CD1c-positive myeloid dendritic cell (primary cell): ENCODE measurements around the gene EYA2.
A peak's percentile ranks its signal among the peaks of the same experiment; 100 is the strongest.
"Not testable (repeated sequence)": the region's sequence is repeated elsewhere in the genome, so short reads cannot be mapped to it uniquely, and the experiment has no call there.

Experiments used
- DNase-seq: peaks from one replicate; pipeline ENCODE4 v3.0.0-alpha.2; 2016; ENCODE audit errors: extremely low spot score

Gene EYA2

DNA sequence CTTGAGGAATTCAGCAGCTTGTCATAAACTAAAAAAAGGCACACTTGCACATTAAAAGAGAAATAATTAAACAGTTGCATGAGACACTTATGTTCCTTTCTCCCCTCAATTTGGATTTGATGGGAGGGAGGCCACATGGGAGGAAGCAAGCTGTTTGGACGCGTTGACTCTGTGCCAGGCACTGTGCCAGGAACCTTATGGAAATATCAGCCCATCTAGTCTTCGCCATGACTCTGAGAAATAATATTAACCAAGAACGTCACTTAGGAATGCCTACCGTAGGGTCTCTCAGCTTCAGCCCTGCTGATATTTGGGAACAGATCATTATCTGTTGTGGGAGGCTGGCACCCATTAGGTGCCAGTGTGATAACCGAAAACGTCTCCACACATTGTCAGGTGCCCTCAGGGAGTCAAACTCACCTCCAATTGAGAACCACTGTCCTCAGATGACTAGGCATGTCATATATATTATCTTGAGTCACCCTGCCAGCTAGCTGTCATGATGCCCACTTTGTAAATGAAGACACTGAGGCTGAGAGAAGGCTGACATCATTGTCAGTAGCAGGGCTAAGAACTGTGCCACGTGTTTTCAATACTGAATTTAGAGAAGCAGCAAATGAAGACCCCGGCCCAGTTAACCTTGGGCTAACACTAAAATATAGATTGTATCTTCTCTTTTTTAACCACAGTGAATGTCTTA, 36.1 kb downstream of the EYA2 start:
- no peak for DNase-seq

DNA sequence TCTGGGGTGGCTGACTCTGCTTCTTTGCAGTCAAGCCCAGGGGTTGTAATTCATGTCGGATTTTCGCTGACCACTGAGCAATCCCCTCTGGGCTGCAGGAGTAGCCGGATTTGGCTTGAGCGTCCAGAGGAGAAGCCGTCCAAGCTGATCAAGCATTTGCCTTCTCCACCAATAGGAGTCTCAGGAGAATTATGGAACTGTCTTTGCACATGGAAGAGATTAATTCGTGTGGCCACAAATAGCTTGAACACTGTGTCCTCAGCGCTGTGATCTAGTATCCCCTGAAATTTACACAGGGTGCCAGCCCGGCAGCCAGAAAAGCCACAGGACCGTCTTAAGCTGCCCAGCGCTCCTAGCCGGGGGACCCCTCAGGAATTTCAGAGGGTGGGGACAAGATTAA, 37.1 kb downstream of the EYA2 start:
- no peak for DNase-seq

DNA sequence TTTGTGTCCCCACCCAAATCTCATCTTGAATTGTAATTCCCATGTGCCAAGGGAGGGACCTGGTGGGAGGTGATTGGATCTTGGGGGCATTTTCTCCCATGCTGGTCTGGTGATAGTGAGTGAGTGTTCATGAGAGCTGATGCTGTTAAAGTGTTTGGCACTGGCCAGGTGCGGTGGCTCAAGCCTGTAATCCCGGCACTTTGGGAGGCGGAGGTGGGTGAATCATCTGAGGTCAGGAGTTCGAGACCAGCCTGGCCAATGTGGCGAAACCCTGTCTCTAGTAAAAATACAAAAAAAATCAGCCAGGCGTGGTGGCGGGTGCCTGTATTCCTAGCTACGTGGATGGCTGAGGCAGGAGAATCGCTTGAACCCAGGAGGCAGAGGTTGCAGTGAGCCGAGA, 37.8 kb downstream of the EYA2 start:
- DNase-seq: not testable (repeated sequence)

DNA sequence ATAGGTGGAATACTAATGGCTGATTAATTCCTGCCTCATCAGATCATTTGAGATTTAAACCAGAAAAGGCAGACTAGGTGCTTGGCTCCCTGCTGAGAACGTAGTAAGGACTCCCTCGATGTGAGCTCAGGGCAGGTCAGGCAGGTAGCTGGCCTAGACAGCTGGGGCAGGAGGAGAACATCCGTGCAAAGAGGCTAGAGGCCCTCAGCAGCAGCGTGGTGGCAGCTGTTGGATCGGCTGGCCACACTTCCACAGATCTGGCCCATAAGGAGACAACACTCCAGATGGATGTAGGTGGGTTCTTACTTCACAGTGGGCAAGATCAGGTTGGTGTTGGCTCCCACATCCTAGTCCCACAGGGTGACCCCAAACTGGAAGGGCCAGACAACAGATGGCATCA, 38.5 kb downstream of the EYA2 start:
- DNase-seq: no peak

DNA sequence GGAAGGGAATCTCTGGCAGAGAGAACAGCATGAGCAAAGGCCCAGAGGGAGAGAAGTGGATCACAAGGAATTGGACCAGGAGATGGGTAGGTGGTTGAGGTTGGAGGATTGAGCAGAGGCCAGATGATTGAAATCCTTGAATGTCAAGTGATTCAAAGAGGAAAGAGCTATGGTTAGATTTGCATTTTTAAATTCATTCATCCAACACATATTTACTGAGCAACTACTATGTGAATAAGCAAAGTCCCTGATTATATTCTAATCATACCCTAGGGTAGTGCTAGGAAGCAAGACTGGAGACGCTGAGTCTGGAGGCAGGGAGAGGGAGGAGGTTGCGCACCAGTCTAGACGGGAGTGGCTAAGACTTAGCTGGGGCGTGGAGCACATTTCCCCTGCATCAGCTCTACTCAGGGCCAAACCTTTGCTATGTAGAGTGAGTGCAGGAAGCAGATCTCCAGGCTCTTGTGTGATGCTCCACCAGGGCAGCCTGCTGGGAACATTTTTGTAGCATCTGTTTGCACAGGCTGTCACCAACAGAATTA, 40.2 kb downstream of the EYA2 start:
- no peak for DNase-seq

DNA sequence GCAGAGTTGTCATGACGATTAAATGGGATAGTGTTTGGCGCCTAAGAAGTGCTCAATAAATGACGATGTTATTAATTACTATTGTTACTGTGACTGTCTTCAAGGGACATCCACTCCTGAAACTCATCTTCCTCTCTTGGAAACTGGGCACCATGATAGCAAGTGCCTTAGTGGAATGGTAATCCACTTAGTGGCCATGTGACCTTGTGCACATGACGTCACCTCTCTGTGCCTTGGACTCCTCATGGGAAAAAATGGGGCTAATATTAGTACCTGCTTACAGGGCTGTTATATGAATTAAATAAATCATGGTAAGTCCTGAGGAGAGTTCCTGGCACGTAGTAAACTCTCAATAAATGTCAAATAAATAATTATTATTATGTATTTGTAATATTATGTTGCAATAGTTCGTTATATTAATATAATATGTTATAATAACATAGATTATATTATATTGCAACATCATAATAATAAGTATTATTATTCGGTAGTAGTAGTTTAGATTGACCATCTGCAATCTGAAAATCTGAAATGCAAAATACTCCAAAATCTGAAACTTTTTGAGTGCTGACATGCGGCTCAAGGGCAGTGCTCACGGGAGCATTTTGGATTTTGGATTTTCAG, 40.9 kb downstream of the EYA2 start:
- no peak for DNase-seq

DNA sequence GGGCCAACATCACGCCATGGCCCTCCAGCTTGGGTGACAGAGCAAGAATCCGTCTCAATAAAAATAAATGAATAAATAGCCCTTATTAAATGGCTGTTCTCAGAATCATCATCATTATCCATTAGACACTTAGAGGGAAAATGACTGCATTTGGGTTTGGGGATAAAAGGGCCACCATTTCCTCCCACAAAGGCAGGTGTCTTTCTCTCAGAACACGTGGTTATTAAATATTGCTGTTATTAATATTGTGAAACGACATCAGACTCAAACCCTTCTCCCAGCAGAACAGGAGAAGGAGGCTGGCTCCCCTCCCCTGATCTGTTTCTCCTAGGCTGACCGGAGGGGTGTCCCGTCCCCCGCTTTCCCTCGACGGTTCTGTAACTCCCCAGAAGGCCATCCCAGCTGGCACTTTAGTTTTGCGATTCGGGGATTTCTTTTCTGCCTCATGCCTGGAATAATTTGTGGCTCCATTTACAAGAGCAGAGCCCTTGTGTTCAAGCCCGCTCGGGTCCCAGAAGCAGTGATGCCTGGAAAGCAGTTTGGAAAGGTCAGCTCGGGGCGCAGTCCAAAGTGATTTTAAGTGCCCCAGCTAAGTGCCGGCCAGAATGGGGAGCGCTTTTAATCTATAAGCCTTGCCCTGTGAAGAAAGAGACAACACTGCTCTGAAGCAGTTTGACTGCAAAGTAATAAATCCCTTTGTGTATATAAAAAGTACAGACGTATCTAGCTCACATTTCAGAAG, 41.9 kb downstream of the EYA2 start:
- no peak for DNase-seq

DNA sequence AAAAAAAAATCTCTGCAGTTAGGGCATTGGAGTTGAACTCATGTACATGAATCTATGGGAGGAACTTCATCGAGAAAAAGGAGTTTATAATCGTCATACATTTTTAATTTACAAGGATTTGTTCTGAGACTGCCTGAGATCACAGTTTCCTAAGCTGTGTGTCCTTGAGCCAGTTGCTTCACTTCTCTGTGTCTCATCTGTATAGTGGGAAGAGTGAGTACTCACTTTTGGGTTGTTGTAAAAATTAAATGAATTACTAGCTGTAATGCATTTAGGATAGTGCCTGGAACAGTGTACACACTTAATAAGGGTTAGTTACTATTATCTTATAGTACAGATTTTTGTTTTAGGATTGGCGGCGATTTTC, 42.5 kb downstream of the EYA2 start:
- DNase-seq: no peak

DNA sequence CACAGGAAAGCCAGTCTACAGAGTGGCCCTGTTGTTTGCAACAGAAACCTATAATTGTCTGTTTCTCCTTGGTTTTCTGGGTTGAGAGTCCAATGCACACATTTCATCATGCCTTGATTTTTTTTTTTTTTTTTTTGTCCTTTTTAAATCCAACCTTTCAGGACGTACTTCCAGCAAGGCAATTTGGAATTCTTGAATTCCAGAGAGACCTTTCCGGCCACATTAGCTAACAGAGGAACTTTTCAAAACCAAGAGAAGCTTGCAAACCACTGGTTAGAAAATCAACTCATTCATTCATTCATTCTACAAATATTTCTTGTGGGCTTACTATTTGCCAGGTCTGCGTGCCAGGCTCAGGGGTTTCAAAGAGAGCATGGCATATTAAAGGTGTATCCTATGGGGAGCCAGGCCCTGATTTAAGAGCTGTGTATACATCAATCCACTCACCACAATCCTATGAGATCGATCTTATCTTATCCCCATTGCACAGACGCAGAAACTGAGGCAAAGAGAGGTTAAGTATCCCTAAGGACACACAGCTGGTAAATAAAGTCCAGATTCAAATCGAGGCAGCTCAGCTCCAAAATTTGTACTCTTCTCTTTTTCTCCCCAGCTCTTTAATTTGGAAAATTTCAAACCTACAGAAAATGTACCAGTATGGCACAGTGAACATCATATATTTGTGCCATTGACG, 43.0 kb downstream of the EYA2 start:
- no peak for DNase-seq

DNA sequence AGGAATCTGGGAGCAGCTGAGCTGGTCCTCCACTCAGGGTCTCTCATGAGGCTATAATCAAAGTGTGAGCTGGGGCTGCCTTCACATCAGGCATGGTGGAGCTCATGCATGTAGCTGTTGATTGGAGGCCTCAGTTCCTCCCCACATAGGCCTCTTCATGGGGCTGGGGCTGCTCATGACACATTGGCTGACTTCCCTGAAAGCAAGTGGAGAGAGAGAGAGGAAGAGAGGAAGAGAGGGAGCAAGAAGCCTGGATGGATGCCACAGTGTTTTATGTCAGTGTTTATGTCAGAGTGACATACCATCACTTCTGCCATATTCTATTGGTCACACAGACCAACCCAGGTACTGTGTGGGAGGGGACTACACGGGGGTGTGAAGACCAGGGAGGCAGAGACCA, 43.8 kb downstream of the EYA2 start:
- DNase-seq: no peak

DNA sequence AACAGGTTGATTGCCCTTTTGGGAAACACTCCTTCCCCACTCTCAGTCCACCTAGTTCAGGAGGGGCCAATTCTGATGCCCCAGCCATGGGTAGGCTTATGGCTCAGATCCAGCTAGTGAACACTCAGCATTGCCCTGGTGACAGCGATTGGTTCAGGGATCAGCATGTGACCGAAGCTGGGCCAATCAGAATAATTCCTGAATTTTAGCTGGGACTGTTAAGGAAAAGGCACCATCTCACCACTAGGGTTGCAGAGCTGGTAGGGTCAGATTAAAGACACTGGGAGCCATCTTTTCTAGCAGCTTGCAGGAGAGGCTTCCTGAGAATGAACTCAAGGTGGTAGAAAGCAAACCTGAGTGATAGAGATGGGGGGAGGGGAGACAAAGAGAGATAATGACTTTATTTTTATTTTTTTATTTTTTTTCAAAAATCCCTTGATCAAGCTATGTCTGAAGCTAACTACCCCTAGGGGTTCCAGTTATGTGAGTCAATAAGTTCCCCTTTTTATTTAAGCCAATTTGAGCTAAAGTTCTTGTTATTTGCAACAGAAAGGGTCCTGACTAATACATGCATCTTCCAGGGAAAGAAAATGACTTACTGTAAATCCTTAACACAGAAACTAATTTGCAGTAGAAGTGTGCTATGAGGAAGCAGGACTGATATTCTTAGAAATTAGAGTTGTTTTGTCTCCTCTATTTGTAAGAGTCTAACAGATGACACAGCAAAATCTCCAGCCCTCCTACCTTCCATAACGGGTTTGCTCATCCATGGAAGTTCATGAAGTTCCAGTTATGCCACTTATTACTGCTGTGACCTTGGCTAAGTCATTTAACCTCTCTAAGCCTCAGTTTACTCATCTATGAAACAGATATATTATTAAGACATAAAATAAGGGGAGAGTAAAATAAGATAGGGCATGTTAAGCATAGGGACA, 44.7 kb downstream of the EYA2 start:
- DNase-seq: peak; percentile 53

DNA sequence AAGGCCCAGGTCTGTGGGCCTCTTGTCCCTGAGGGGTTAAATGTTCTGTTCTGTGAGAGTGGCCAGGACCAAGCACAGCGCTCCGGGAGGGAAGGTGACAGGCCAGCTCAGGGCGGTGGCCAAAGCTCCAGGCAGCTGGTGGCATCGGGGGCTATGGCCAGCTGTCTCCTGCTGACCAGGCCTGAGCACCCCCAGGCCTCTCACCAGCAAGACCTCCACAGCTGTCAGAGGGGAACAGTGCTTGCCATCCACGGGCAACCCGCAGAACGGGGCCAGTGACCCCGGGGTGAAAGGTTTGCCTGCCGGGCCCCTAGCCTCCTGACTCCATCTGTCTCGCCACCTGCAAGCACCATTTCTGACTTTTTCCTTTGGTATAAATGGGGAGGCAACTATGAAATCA, 46.0 kb downstream of the EYA2 start:
- no peak for DNase-seq

DNA sequence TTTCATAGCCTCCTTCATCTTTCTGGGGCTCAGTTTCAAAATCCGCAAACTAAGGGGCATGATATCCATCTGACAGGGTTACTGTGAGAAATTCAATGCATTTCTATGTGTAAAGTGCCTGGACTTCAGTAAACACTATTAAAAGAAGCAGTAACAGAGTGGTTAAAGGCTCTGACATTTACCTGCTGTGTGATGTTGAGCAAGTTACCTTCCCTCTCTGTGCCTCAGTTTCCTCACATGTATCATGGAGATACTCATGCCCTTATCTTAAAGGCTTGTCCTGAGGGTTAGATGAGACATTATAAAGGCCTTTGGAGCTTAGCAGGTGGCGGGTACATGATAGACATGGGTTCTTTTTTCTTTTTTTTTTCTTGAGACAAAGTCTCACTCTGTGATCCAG, 46.8 kb downstream of the EYA2 start:
- DNase-seq: no peak

DNA sequence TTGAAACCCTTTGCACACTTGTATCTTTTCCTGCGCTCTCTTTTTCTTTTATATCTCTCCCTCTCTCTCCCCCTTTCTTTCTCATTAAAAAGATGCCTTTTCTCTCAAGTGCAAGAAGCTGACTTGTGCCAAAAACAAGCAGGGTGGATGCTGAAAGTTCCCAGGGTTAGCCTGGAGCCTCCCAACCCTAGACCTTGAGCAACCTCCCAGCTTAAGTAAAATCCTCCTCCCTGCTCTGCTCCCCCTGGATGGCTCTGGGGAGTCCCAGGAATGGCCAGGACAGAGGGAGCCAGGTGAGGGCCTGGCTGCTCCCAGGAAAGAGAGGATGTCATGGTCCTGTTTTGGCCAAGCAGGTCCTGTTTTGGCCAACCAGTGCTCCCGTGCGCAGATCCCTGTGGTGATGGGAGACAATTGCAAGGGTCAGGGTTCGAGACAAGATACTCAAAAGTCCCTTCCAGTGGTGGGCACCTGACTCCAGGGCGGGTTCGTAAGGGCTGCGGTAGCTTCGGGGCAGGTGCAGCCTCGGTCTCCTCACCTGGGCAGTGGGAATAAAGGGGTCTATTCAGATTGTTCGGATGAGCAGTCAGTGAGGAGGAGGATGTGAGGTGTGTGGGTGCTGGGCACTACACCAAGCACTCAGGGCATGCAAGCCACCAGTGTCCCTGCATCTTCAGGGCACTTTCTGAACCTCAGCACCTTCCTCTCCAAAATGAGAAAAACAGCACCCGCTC, 49.4 kb downstream of the EYA2 start:
- no peak for DNase-seq

DNA sequence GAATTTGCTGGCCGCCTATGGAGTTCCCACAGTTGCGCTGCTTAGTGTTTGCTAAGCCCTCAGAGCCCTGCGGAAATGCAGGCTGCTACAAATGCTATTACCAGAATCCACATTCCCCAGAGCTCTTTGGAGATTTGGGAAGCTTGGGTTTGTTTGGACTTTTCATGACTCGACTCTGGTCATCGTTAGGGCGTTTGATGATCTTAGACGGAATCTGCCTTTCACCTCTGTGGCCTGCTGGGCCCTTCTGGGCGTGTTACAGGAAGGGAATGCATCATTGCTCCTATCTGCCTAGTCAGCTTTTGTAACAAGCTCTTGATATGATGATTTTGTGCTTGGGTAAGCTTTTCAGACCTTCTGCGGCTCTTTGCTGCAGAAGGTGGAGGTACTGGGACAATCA, 50.8 kb downstream of the EYA2 start:
- DNase-seq: no peak

DNA sequence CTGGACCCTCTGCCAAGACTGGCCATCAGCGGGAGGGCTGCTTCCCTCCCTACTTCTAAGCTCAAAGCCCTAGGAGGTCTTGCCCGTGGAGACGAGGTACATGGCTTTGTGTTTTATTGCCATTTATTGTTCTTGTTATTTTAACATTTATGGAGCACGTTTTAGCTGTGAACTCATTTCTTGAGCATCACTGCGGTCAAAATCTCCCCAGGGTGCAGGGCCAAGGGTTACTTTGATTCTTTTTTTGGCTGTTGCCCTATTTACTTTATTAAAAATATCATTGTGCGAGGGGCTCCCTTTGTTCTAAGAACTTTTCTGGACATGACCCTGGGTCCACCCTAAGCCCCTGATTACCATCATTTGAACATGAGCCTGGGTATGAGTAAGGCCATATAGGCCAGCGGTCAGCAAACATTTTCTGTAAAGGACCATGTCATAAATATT, 51.6 kb downstream of the EYA2 start:
- no peak for DNase-seq

DNA sequence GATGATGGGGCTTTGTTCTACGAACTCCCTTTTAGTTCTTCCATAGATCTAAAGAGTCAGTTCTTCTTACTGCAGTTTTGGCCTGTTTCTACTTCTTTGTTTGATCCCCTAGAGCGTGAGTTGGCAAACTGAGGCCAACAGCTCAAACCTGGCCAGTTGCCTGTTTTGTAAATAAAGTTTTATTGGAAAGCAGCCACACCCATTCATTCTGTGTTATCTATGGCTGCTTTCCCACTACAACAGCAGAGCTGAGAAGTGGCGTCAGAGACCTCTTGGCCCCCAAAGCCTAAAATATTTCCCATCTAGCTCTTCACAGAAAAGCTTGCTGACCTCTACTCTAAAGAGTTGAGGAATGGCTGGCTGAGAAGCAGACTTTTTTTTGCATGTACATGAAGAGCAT, 52.2 kb downstream of the EYA2 start:
- no peak for DNase-seq

DNA sequence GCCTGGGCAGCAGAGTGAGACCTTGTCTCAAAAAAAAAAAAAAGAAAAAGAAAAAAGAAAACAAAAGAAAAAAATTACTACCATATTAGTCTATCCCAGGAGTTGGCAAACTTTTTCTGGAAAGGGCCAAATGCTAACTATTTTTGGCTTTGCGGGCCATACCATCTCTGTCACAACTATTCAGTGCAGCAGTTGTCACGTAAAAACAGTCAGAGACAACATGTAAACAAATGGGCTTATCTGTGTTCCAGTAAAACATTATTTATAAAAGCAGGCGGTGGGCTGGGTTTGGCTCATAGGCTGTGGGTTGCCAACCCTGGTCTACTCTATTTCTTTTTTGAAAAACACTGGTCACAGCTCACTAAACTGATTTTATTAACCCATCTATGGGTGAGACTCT, 53.4 kb downstream of the EYA2 start:
- DNase-seq: no peak

DNA sequence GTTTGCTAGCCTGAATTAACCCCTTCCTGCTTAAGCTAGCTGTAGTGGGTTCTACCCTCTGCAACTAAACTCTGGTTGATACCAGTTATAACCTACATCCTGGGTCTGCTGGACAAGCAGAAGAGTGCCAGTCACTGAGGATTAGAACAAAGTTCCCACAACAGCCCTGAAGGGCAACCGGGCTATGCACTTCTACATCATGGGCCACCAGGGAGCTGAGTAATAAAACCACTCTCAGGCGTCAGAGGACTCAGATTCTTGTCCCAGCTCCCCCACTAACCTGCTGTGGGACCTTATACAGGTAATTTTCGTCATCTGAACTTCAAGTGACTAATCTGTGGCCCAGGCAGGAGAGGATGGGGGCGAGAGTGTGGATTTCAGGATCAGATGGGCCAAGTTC, 56.8 kb downstream of the EYA2 start:
- DNase-seq: no peak

DNA sequence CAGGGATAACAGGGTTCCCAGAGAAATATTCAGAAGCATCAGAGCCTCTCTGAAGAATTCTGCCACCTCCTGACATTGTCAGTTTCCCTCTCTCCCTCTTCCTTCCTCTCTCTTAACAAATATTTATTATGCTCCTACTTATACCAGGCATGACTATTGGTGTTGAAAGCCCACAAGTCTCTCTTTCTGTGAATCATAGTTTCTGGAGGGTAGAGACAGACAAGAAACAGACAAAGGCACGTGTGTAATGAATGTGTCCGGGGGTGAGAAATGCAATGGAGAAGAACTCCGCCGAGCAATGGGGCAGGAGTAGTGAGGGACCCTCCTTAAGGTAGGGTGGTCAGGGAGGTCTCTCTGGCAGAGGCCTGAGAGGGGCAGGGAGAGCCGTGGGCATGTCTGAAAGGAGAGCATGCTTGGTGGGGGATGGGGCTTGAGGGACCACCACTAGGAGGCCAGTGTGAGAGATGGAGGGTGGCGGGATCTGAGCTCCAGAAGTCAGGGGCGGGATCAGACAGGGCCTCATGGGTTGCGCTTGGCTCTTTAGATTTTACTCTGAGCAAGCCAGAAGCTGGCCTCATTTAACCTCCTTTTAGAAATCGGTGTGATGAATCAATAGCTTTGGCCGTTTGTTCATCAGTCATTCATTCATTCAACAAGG, 57.3 kb downstream of the EYA2 start:
- DNase-seq: no peak
